CD14-positive monocyte (primary cell): ENCODE results near the gene NPAS3. TPM values are rescaled to one million over a fixed set of nuclear protein-coding genes. Genes with fewer than 3 reads are reported as not detected.

ENCODE experiments used
- DNase-seq, 3 donors: peaks; one replicate each; pipeline ENCODE4 v3.0.0-alpha.2; 2011 to 2022
- H2AFZ ChIP-seq: 2 replicates; pipeline ENCODE4 v1.6.0; 2012; ENCODE audit warnings: mild to moderate bottlenecking, low read depth, low read length, inconsistent platforms; ENCODE audit not compliant: insufficient read depth, poor library complexity, severe bottlenecking
- H3K27ac ChIP-seq, 2 donors: 1 replicate in 1 of 2; 2 replicates in 1 of 2; pipeline ENCODE4 v1.5.1; 2012 to 2013; ENCODE audit warnings: low read length in 2 of 2, control low read depth in 1 of 2, inconsistent platforms in 1 of 2, low read depth in 1 of 2, mild to moderate bottlenecking in 1 of 2
- H3K27me3 ChIP-seq, 2 donors: one replicate each; pipeline versions ENCODE4 v1.6.0 to v1.6.1; 2011 to 2013; ENCODE audit warnings: low read length in 2 of 2; ENCODE audit not compliant: control insufficient read depth in 2 of 2, insufficient read depth in 2 of 2
- H3K36me3 ChIP-seq, 2 donors: replicated peaks in 1 of 2; 1 replicate in 1 of 2; 2 replicates in 1 of 2; pipeline versions ENCODE4 v1.5.1 to v1.6.1; 2012 to 2013; ENCODE audit warnings: low read length in 2 of 2, control low read depth in 1 of 2, inconsistent platforms in 1 of 2, mild to moderate bottlenecking in 1 of 2; ENCODE audit not compliant: insufficient read depth in 2 of 2, control insufficient read depth in 1 of 2
- H3K4me1 ChIP-seq, 2 donors: 1 replicate in 1 of 2; 2 replicates in 1 of 2; pipeline versions ENCODE4 v1.5.1 to v1.6.1; 2012 to 2013; ENCODE audit warnings: low read length in 2 of 2, control low read depth in 1 of 2, inconsistent platforms in 1 of 2, mild to moderate bottlenecking in 1 of 2, moderate library complexity in 1 of 2; ENCODE audit not compliant: insufficient read depth in 2 of 2, control insufficient read depth in 1 of 2
- H3K4me2 ChIP-seq: replicated peaks from 2 replicates; pipeline ENCODE3; 2012; ENCODE audit warnings: low read length, moderate library complexity, mild to moderate bottlenecking; ENCODE audit not compliant: poor library complexity, severe bottlenecking; ENCODE audit errors: extremely low read depth
- H3K4me3 ChIP-seq, 3 experiments: fragments of 200-600 bp in 1 of 3; sonication (generic) in 1 of 3; replicated peaks in 1 of 3; 1 replicate in 2 of 3; 2 replicates in 1 of 3; pipeline ENCODE4 v1.5.1; 2011 to 2013; ENCODE audit warnings: low read length in 3 of 3, mild to moderate bottlenecking in 3 of 3, control low read depth in 2 of 3, low read depth in 2 of 3, inconsistent platforms in 1 of 3, moderate library complexity in 1 of 3
- H3K79me2 ChIP-seq: 2 replicates; pipeline ENCODE4 v1.6.0; 2012; ENCODE audit warnings: mild to moderate bottlenecking, control low read depth, inconsistent platforms, low read length, moderate library complexity; ENCODE audit not compliant: insufficient read depth
- H3K9ac ChIP-seq: 2 replicates; pipeline ENCODE4 v1.6.0; 2017; ENCODE audit warnings: low read length, mild to moderate bottlenecking; ENCODE audit not compliant: insufficient read depth, poor library complexity, severe bottlenecking
- H3K9me3 ChIP-seq, 2 donors: replicated peaks in 1 of 2; 1 replicate in 1 of 2; 2 replicates in 1 of 2; pipeline versions ENCODE4 v1.5.1 to v1.6.1; 2012 to 2013; ENCODE audit warnings: low read length in 2 of 2, control low read depth in 1 of 2; ENCODE audit not compliant: control insufficient read depth in 1 of 2, insufficient read depth in 1 of 2
- H4K20me1 ChIP-seq: 2 replicates; pipeline ENCODE4 v1.6.0; 2012; ENCODE audit warnings: mild to moderate bottlenecking, low read length, control low read depth, moderate library complexity; ENCODE audit not compliant: insufficient read depth
- H3K27ac Mint-ChIP-seq, 7 donors: one replicate each; pipeline ENCODE4 v1.8.0; 2020; ENCODE audit warnings: mild to moderate bottlenecking in 7 of 7, mixed read lengths in 7 of 7, moderate library complexity in 6 of 7, inconsistent platforms in 2 of 7
- H3K27me3 Mint-ChIP-seq, 3 donors: one replicate each; pipeline ENCODE4 v1.8.0; 2021 to 2022; ENCODE audit warnings: low read depth in 3 of 3, mild to moderate bottlenecking in 3 of 3, mixed read lengths in 3 of 3, moderate library complexity in 3 of 3, inconsistent platforms in 1 of 3
- H3K36me3 Mint-ChIP-seq, 2 donors: one replicate each; pipeline ENCODE4 v1.8.0; 2020; ENCODE audit warnings: mixed read lengths in 2 of 2, inconsistent platforms in 1 of 2, mild to moderate bottlenecking in 1 of 2
- H3K4me1 Mint-ChIP-seq: one replicate; pipeline ENCODE4 v1.8.0; 2020; ENCODE audit warnings: mild to moderate bottlenecking, mixed read lengths
- H3K4me3 Mint-ChIP-seq, 2 donors: one replicate each; pipeline ENCODE4 v1.8.0; 2020; ENCODE audit warnings: mild to moderate bottlenecking in 2 of 2, mixed read lengths in 2 of 2, moderate library complexity in 1 of 2
- H3K9me3 Mint-ChIP-seq, 7 donors: one replicate each; pipeline ENCODE4 v1.8.0; 2020 to 2022; ENCODE audit warnings: mixed read lengths in 7 of 7, mild to moderate bottlenecking in 6 of 7, moderate library complexity in 6 of 7, inconsistent platforms in 2 of 7
- WGBS: methylation state at CpG from one replicate; pipeline ENCODE4 v1.1.5; 2013; ENCODE audit warnings: missing lambda C conversion rate; ENCODE audit not compliant: insufficient coverage; 5-methylcytosine and 5-hydroxymethylcytosine counted together
- intact Hi-C, 2 donors: fragments of 100-400 bp; cut with micrococcal nuclease; formaldehyde crosslinking; loops; one replicate each; pipeline versions ENCODE4 v1.15.0 to v1.15.1; 2023
- polyA plus RNA-seq, 3 donors: library from polyadenylated mRNA; depleted of rRNA in 1 of 3; unstranded in 2 of 3; stranded (reverse) in 1 of 3; fragments of 300-500 nt in 2 of 3; fragments of >200 nt in 1 of 3; fragmentation: Illumina TruSeq in 2 of 3; gene quantifications; 1 replicate in 2 of 3; 2 replicates in 1 of 3; pipeline ENCODE4 v1.2.3, GENCODE V29; 2012 to 2021
- TF ChIP-seq, protein P1 (sequence below): fragments of 200-600 bp; IDR thresholded peaks from one replicate; pipeline ENCODE4 v1.8.0; 2022; ENCODE audit warnings: antibody characterized with exemption, mild to moderate bottlenecking

The NPAS3 gene
- polyA plus RNA-seq, 3 donors = not detected

DNA sequence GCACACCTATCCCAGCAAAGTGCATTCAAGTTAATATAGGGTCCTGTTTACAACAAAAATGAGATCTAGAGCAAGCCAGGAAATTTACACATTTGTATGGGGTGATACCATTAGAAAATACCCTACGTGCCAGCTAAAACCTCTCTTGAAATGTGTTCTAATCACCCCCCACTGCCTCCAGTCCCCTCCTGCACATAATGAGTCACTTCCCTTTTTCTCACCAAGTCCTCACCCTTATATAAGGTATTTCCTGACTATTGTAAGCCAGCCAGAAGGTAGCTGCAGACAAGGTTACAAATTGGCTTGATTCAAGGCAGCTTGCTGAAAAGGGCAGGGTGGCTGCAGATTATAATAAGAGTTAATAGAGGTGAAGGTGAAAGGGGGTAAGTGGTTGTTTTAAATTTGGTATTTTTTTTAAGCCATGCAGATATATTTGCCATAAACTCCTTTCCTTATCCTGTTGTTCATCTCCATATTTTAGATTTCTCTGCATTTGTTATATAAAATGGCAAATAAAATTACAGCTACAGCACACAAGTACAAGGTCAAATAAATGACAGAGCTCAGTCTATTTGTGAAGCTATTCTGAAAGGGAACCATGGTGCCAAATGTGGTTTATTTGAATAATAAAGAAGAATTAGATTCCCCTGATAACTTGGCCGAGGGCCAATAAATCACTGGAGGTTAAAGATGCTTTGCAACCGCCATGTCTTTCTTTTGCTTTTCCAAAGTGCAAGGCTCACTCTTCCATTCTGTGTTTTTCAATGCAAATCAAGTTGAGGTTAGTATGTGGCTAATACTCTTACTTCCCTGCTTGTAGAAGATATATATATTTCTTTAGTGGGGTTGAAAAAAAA, 626.3 kb downstream of the NPAS3 start:
- H3K36me3 Mint-ChIP-seq = no peaks in the 10 kb centered on the region
- Histone ChIP-seq H3K4me2 (no peak overlapping the region), H2AFZ (no peak overlapping the region), H4K20me1 (no peaks in the 10 kb centered on the region), H3K79me2 (no peaks in the 10 kb centered on the region), H3K27me3 (no peaks in the 10 kb centered on the region), H3K9me3 (no peaks in the 10 kb centered on the region), H3K27ac (no peak overlapping the region), H3K9ac (no peak overlapping the region), H3K4me1 (no peaks in the 10 kb centered on the region), H3K36me3 (no peaks in the 10 kb centered on the region), H3K4me3 (no peak overlapping the region)
- no peak overlapping the region for H3K27ac Mint-ChIP-seq
- intact Hi-C loops = no loop called here
- 86% methylated on average over 1 of the region's 3 CpGs for WGBS
- no peaks in the 10 kb centered on the region for H3K4me1 Mint-ChIP-seq
- H3K9me3 Mint-ChIP-seq = no peaks in the 10 kb centered on the region
- peak in 1 of 3 donors; percentile 6 for DNase-seq
- H3K4me3 Mint-ChIP-seq = no peak overlapping the region
- H3K27me3 Mint-ChIP-seq = no peaks in the 10 kb centered on the region
- TF ChIP-seq, protein P1, sequence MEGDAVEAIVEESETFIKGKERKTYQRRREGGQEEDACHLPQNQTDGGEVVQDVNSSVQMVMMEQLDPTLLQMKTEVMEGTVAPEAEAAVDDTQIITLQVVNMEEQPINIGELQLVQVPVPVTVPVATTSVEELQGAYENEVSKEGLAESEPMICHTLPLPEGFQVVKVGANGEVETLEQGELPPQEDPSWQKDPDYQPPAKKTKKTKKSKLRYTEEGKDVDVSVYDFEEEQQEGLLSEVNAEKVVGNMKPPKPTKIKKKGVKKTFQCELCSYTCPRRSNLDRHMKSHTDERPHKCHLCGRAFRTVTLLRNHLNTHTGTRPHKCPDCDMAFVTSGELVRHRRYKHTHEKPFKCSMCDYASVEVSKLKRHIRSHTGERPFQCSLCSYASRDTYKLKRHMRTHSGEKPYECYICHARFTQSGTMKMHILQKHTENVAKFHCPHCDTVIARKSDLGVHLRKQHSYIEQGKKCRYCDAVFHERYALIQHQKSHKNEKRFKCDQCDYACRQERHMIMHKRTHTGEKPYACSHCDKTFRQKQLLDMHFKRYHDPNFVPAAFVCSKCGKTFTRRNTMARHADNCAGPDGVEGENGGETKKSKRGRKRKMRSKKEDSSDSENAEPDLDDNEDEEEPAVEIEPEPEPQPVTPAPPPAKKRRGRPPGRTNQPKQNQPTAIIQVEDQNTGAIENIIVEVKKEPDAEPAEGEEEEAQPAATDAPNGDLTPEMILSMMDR = no peak

GRCh38 chr14:33566082-33566481, 627.4 kb downstream of the NPAS3 start:
- H3K4me2 ChIP-seq = no peak overlapping the region
- Mint-ChIP-seq H3K36me3 (no peaks in the 10 kb centered on the region), H3K27me3 (no peaks in the 10 kb centered on the region), H3K9me3 (no peaks in the 10 kb centered on the region), H3K4me3 (no peak overlapping the region), H3K4me1 (no peaks in the 10 kb centered on the region), H3K27ac (no peak overlapping the region)
- no peaks in the 10 kb centered on the region for H4K20me1 ChIP-seq
- intact Hi-C loops = no loop called here
- H3K9ac ChIP-seq = no peak overlapping the region
- 96% methylated on average over 9 of the region's 9 CpGs for WGBS
- no peaks in the 10 kb centered on the region for H3K4me1 ChIP-seq
- no peaks in the 10 kb centered on the region for H3K36me3 ChIP-seq
- TF ChIP-seq, protein P1 = no peak
- no peak overlapping the region for H3K27ac ChIP-seq
- DNase-seq = no peak
- H2AFZ ChIP-seq = no peak overlapping the region
- no peaks in the 10 kb centered on the region for H3K27me3 ChIP-seq
- no peaks in the 10 kb centered on the region for H3K79me2 ChIP-seq
- H3K9me3 ChIP-seq = no peaks in the 10 kb centered on the region
- H3K4me3 ChIP-seq = no peak overlapping the region
